Cardiac fibroblast (primary cell): ENCODE measurements around the gene GNB1.
"Not testable (repeated sequence)": the region's sequence is repeated elsewhere in the genome, so short reads cannot be mapped to it uniquely, and the experiment has no call there.

Experiments
- DNase-seq, 2 donors: peaks; one replicate each; pipeline versions ENCODE4 v3.0.0 to v3.0.0-alpha.2; 2010; ENCODE audit warnings: low read depth in 2 of 2
- H3K4me3 ChIP-seq, 2 donors: replicated peaks in 1 of 2; 1 replicate in 1 of 2; 2 replicates in 1 of 2; pipeline ENCODE4 v1.5.1; 2011; ENCODE audit warnings: low read depth in 2 of 2, low read length in 2 of 2, mild to moderate bottlenecking in 2 of 2, moderate library complexity in 1 of 2
- CTCF ChIP-seq: IDR thresholded peaks from one replicate; pipeline ENCODE4 v1.5.1; 2011; ENCODE audit warnings: low read depth, mild to moderate bottlenecking, low read length, inconsistent platforms

The GNB1 gene

GRCh38 chr1:1937061-1937460 is 46.2 kb upstream of the GNB1 start:
- no peak overlapping the region for H3K4me3 ChIP-seq
- no peak for TF ChIP-seq CTCF
- no peak for DNase-seq

- DNase-seq, H3K4me3 ChIP-seq: not testable (repeated sequence)
Observed at GRCh38 chr1:1934848-1935247, 44.0 kb upstream of the GNB1 start.

- no peak for DNase-seq
Observed at GRCh38 chr1:1929639-1930545, 39.0 kb upstream of the GNB1 start.

GRCh38 chr1:1929102-1929638 is 38.3 kb upstream of the GNB1 start:
- DNase-seq: no peak

More at GRCh38 chr1:1929639-1930545, 39.0 kb upstream of the GNB1 start:
- no peak for TF ChIP-seq CTCF
- no peak overlapping the region for H3K4me3 ChIP-seq

GRCh38 chr1:1928231-1929101 is 37.6 kb upstream of the GNB1 start:
- no peak overlapping the region for H3K4me3 ChIP-seq
- TF ChIP-seq CTCF: no peak
- no peak for DNase-seq

More at GRCh38 chr1:1929102-1929638, 38.3 kb upstream of the GNB1 start:
- no peak for TF ChIP-seq CTCF
- no peak overlapping the region for H3K4me3 ChIP-seq

- no peak for TF ChIP-seq CTCF
- DNase-seq: no peak
- no peak overlapping the region for H3K4me3 ChIP-seq
Observed at GRCh38 chr1:1927751-1928150, 36.9 kb upstream of the GNB1 start.
